C4-2B (cell line): ENCODE results near the gene TNFSF8.

Source experiments
- CTCF ChIP-seq: fragments of 450-650 bp; conservative IDR thresholded peaks from 2 replicates; pipeline ENCODE4 v1.5.1; 2017; ENCODE audit warnings: mild to moderate bottlenecking
- ZFX ChIP-seq: fragments of 450-650 bp; IDR thresholded peaks from 2 replicates; pipeline ENCODE4 v1.6.1; 2017

- no peak for TF ChIP-seq CTCF
- no peak for TF ChIP-seq ZFX
Observed at GRCh38 chr9:114929201-114929600, 1.2 kb downstream of the TNFSF8 start.
